Astrocyte (in vitro differentiated cells and primary cell): Measurements from ENCODE around the gene NSD1. TPM values are rescaled to one million over a fixed set of nuclear protein-coding genes. Genes with fewer than 3 reads are reported as not detected.

ENCODE experiments used
- DNase-seq: peaks from one replicate; pipeline ENCODE4 v3.0.0-alpha.2; 2010; ENCODE audit warnings: low read depth
- FAIRE-seq: peaks from 2 replicates; lab custom pipeline; 2011; peaks lifted over from hg19 to GRCh38; lab: Jason Lieb, UNC
- H2AFZ ChIP-seq: 2 replicates; pipeline ENCODE4 v1.6.0; 2012; ENCODE audit warnings: low read depth, low read length, inconsistent platforms
- H3K27ac ChIP-seq: 2 replicates; pipeline ENCODE4 v1.5.1; 2011; ENCODE audit warnings: low read depth, low read length, inconsistent platforms
- H3K27me3 ChIP-seq: 2 replicates; pipeline ENCODE4 v1.6.0; 2011; ENCODE audit warnings: low read length, inconsistent platforms; ENCODE audit not compliant: insufficient read depth
- H3K36me3 ChIP-seq: 2 replicates; pipeline ENCODE4 v1.5.1; 2011; ENCODE audit warnings: low read length, inconsistent platforms; ENCODE audit not compliant: insufficient read depth
- H3K4me1 ChIP-seq: 2 replicates; pipeline ENCODE4 v1.5.1; 2011; ENCODE audit warnings: low read length, inconsistent platforms; ENCODE audit not compliant: insufficient read depth
- H3K4me2 ChIP-seq: 2 replicates; pipeline ENCODE4 v1.6.0; 2012; ENCODE audit warnings: low read length, inconsistent platforms
- H3K4me3 ChIP-seq: 2 replicates; pipeline ENCODE4 v1.5.1; 2011; ENCODE audit warnings: low read depth, mild to moderate bottlenecking, low read length, inconsistent platforms; ENCODE audit not compliant: insufficient read depth
- H3K79me2 ChIP-seq: 2 replicates; pipeline ENCODE4 v1.6.0; 2012; ENCODE audit warnings: mild to moderate bottlenecking, low read length, inconsistent platforms; ENCODE audit not compliant: insufficient read depth
- H3K9ac ChIP-seq: 2 replicates; pipeline ENCODE4 v1.6.0; 2012; ENCODE audit warnings: mild to moderate bottlenecking, low read length, inconsistent platforms
- H3K9me3 ChIP-seq: 2 replicates; pipeline ENCODE4 v1.5.1; 2012; ENCODE audit warnings: low read depth, mild to moderate bottlenecking, low read length, inconsistent platforms; ENCODE audit not compliant: insufficient read depth
- H4K20me1 ChIP-seq: 2 replicates; pipeline ENCODE4 v1.6.0; 2012; ENCODE audit warnings: low read length, inconsistent platforms; ENCODE audit not compliant: insufficient read depth
- H3K27ac Mint-ChIP-seq: one replicate; pipeline ENCODE4 v1.8.0; 2021; ENCODE audit warnings: mild to moderate bottlenecking, mixed read lengths; ENCODE audit not compliant: unreplicated experiment
- H3K27me3 Mint-ChIP-seq: one replicate; pipeline ENCODE4 v1.8.0; 2021; ENCODE audit warnings: low read depth, mixed read lengths; ENCODE audit not compliant: unreplicated experiment
- H3K36me3 Mint-ChIP-seq: one replicate; pipeline ENCODE4 v1.8.0; 2021; ENCODE audit warnings: low read depth, mixed read lengths; ENCODE audit not compliant: unreplicated experiment
- H3K4me1 Mint-ChIP-seq: one replicate; pipeline ENCODE4 v1.8.0; 2021; ENCODE audit warnings: low read depth, mixed read lengths; ENCODE audit not compliant: unreplicated experiment
- H3K4me3 Mint-ChIP-seq: one replicate; pipeline ENCODE4 v1.8.0; 2021; ENCODE audit warnings: mild to moderate bottlenecking, moderate library complexity, mixed read lengths; ENCODE audit not compliant: unreplicated experiment
- H3K9me3 Mint-ChIP-seq: one replicate; pipeline ENCODE4 v1.8.0; 2021; ENCODE audit warnings: mild to moderate bottlenecking, mixed read lengths; ENCODE audit not compliant: unreplicated experiment
- CTCF ChIP-seq: IDR thresholded peaks from 2 replicates; pipeline ENCODE4 v1.5.1; 2011; ENCODE audit warnings: low read depth, mild to moderate bottlenecking, inconsistent platforms, low read length, moderate library complexity; ENCODE audit not compliant: insufficient read depth
- EZH2 ChIP-seq: IDR thresholded peaks from 2 replicates; pipeline ENCODE4 v1.6.1; 2012; ENCODE audit warnings: mild to moderate bottlenecking, low read length, inconsistent platforms; ENCODE audit not compliant: insufficient read depth
- total RNA-seq: library from RNA; stranded (reverse); gene quantifications from 2 replicates; pipeline ENCODE4 v1.2.1, GENCODE V29; 2021

The NSD1 gene
- total RNA-seq, 1 donor from 2014 or later, result 71.9 TPM

GRCh38 chr5:177098120-177098469 lies 35.5 kb upstream of the NSD1 start:
- no peak for TF ChIP-seq EZH2
- no peak for TF ChIP-seq CTCF
- no peaks in the 10 kb centered on the region for H4K20me1 ChIP-seq
- no peak for DNase-seq
- H3K4me2 ChIP-seq, result no peak overlapping the region
- no peaks in the 10 kb centered on the region for H3K4me1 ChIP-seq
- H3K79me2 ChIP-seq, result no peaks in the 10 kb centered on the region
- Mint-ChIP-seq H3K9me3 (no peaks in the 10 kb centered on the region), H3K27ac (no peak overlapping the region), H3K4me1 (peaks cover 4% of the 10 kb centered on the region), H3K27me3 (peaks cover 6% of the 10 kb centered on the region), H3K36me3 (no peaks in the 10 kb centered on the region), H3K4me3 (no peak overlapping the region)
- no peaks in the 10 kb centered on the region for H3K27me3 ChIP-seq
- no peak overlapping the region for H3K4me3 ChIP-seq
- H3K9me3 ChIP-seq, result no peaks in the 10 kb centered on the region
- no peaks in the 10 kb centered on the region for H3K36me3 ChIP-seq
- no peak for FAIRE-seq
- H3K9ac ChIP-seq, result no peak overlapping the region
- no peak overlapping the region for H3K27ac ChIP-seq
- no peak overlapping the region for H2AFZ ChIP-seq

DNA sequence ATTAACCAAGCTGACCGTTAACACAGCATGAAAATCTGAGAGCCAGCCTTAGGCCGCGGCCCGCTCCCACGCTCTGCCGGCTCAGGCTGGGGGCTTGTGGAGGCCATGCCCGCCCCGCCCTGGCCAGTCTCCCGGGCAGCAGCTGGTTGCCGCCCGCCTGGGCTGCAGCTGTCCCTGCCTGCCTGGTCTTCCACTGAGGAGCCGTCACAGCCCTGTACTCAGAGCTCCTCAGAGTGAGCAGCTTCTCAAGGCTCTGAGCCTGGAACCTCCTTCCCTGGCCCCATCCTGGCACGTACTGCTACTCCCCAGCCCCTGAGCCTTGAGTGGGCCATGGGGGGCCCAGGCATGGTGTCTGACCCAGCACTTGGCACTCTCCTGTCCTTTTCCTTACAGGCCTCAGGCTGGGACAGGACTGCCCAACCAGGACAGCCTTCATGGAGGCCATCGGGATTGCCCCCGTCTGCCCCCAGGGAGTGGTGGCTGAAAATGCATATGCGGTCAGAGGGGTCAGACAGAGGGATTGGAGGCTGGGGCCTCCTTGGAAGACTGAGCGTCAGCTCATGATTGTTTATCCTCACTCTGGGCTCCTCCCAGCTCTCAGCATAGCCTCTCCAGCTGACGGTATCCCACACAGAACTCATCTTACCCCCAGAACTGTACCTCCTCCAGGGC lies 35.0 kb upstream of the NSD1 start:
- H3K4me1 Mint-ChIP-seq, result peaks cover 4% of the 10 kb centered on the region
- H3K27me3 Mint-ChIP-seq, result peaks cover 6% of the 10 kb centered on the region
- no peaks in the 10 kb centered on the region for H3K36me3 Mint-ChIP-seq
- H3K9me3 Mint-ChIP-seq, result no peaks in the 10 kb centered on the region
- TF ChIP-seq EZH2 (no peak), CTCF (no peak)
- FAIRE-seq, result no peak
- no peak for DNase-seq
- H3K9ac ChIP-seq, result no peak overlapping the region
- H4K20me1 ChIP-seq, result no peaks in the 10 kb centered on the region
- no peaks in the 10 kb centered on the region for H3K4me1 ChIP-seq
- no peaks in the 10 kb centered on the region for H3K27me3 ChIP-seq
- no peaks in the 10 kb centered on the region for H3K79me2 ChIP-seq
- no peak overlapping the region for H3K4me3 ChIP-seq
- no peak overlapping the region for H3K4me3 Mint-ChIP-seq
- H3K27ac Mint-ChIP-seq, result no peak overlapping the region
- peak overlapping the region; percentile 41 for H2AFZ ChIP-seq
- H3K4me2 ChIP-seq, result no peak overlapping the region
- H3K36me3 ChIP-seq, result no peaks in the 10 kb centered on the region
- no peak overlapping the region for H3K27ac ChIP-seq
- H3K9me3 ChIP-seq, result no peaks in the 10 kb centered on the region

DNA sequence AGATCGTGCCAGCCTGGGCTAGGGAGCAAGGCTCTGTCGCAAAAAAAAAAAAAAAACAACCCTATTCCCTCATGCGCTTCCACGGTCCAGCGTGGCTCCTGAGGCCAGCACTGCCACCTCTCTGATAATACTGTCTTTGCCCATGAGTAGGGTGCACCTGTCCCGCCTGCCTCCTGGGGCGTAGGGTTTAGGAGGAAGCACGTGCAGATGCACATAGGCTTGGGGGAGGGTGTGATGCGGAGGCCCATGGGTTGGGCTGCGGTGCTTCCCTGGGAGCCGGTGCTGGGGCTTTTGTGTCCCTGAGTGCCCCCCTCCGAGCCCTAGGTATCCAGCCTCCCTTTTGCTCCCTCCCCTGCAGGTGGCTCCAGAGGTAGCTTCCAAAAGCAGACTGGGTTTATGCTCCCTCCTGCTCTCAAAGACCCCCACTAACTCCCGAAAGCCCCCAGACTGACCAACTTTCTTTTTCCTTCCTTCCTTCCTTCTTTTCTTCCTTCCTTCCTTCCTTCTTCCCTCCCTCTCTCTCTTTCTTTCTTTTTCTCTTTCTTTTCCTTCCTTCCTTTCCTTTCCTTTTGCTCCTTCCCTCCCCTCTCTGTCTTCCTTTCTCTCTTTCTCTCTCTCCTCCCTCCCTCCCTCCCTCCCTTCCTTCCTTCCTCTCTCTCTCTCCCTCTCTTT lies 34.0 kb upstream of the NSD1 start:
- Mint-ChIP-seq H3K9me3 (no peaks in the 10 kb centered on the region), H3K27ac (no peak overlapping the region), H3K4me1 (peaks cover under 1% of the 10 kb centered on the region), H3K4me3 (no peak overlapping the region), H3K27me3 (peaks cover 10% of the 10 kb centered on the region), H3K36me3 (no peaks in the 10 kb centered on the region)
- H3K79me2 ChIP-seq, result no peaks in the 10 kb centered on the region
- no peaks in the 10 kb centered on the region for H3K36me3 ChIP-seq
- H3K4me1 ChIP-seq, result no peaks in the 10 kb centered on the region
- no peaks in the 10 kb centered on the region for H4K20me1 ChIP-seq
- H3K27ac ChIP-seq, result no peak overlapping the region
- FAIRE-seq (no peak), DNase-seq (no peak)
- H3K4me3 ChIP-seq, result no peak overlapping the region
- H3K9ac ChIP-seq, result no peak overlapping the region
- no peaks in the 10 kb centered on the region for H3K27me3 ChIP-seq
- H2AFZ ChIP-seq, result no peak overlapping the region
- no peak overlapping the region for H3K4me2 ChIP-seq
- no peaks in the 10 kb centered on the region for H3K9me3 ChIP-seq
- TF ChIP-seq EZH2 (no peak), CTCF (no peak)
